Bone marrow (tissue), 2 donors: ENCODE data around the gene BLOC1S4.

Experiments
- DNase-seq, 2 donors: peaks; one replicate each; lab custom pipeline; 2025; lab: John Stamatoyannopoulos, UW

The BLOC1S4 gene

DNA sequence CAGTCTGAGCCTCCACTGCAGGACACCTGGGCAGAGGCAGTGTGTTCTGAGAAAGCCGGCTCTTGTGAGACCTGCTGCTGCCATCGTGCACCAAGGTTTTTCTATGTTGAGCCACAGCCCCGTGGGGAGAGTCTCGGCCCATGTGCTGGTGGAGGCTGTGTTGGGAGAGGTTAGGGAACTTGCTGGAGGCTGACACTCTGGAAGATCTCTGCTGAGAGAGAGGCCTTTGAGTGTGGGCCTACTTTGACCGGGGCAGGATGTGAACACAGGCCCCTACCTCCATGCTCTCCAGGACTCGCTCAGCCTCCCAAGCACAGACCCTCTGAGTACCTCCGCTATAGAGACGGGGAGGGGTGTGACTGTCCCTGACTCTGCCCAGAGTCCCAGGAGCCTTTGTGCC lies 23.6 kb upstream of the BLOC1S4 start:
- DNase-seq, result no peak

DNA sequence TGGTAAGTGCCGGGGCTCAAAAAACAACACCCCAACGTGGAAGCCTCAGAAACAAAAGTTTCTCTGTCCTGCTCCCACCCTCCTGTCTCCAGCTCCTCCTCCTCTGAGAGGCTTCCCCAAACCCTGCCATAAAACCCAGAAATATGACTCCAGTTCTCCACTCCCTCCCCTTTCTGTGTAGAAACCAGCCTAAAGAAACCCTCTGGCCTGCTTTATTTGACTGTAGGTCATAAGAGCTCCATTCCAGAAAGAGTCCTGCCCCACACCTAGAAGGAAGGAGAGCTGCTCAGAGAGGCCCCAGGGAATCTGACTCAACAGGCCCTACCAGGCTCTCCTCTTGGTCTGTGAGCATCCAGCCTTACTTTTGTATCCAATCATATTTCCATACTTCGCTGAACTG lies 23.2 kb upstream of the BLOC1S4 start:
- DNase-seq, result no peak

DNA sequence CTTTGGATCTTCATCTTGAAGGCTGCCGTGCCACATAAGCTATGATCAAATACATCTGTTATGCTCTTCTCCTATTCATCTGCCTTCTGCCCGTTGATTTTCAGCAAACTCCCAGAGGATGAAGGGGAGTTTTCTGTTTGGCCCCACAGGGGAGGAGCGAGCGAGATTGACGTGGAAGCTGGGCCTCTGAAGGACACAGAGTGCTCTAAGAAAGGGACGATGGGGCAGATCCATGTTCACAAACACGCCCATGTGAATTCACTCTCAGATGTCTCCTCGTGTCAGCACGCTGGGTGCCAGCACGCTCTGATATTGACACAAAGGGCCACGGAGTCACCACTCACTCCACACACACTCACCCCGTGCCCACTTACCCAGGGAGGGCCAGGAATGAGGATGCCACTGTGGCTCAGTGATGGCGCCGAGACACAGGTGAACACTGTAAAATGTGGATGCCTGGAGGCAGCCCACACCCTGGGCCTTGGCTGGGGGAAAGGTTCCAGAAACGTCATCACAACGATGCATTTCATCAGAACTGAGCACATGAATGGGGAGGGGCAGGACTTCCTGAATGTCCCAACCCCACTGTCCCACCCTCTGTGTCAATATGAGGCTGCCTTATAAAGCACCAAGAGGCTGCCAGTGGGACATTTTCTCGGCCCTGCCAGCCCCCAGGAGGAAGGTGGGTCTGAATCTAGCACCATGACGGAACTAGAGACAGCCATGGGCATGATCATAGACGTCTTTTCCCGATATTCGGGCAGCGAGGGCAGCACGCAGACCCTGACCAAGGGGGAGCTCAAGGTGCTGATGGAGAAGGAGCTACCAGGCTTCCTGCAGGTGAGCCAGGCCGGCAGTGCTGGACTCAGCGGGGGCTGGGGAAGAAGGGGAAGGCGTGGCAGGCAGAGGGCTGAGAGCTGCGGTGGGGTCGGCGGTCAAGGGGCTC lies 22.5 kb upstream of the BLOC1S4 start, which contains the start of gene S100P:
TSS of gene S100P (plus strand) at position 648 of the 946 bp plus-strand sequence. CDS start at position 703, 55 bp downstream.
- no peak for DNase-seq

DNA sequence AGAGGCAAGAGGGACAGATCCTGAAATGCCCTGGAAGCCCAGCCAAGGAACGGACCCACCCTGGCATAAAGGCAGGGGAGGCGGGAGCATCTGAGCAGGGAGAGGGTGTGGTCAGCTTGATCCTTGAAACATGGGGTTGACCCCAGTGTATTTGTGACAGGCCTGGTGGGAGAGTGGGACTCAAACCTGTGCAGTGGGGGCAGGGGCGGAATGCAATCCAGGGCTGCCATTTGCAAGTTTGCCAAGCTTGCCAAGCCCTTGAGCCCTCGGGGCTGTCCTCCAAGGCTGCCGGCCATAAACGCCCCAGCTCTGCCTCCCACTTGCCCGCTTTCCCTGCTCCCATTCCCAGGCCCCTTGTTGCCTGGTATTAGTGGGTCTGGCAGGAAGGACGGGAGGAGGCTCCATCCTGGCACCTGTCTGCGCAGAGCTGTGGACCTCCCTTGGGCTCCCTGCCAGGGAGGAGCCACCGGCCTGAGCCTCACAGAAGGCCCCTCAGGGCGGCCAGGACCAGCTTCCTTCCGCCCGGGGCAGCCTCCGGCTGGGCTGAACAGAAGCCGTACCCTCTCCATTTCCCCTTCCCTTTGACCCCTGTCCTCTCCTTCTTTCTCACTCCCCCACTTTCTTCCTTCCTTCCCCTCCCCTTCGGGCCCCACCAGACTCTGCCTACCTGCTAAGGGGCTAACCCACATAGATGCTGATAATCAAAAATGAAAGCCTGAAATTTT lies 21.6 kb upstream of the BLOC1S4 start:
- no peak for DNase-seq

DNA sequence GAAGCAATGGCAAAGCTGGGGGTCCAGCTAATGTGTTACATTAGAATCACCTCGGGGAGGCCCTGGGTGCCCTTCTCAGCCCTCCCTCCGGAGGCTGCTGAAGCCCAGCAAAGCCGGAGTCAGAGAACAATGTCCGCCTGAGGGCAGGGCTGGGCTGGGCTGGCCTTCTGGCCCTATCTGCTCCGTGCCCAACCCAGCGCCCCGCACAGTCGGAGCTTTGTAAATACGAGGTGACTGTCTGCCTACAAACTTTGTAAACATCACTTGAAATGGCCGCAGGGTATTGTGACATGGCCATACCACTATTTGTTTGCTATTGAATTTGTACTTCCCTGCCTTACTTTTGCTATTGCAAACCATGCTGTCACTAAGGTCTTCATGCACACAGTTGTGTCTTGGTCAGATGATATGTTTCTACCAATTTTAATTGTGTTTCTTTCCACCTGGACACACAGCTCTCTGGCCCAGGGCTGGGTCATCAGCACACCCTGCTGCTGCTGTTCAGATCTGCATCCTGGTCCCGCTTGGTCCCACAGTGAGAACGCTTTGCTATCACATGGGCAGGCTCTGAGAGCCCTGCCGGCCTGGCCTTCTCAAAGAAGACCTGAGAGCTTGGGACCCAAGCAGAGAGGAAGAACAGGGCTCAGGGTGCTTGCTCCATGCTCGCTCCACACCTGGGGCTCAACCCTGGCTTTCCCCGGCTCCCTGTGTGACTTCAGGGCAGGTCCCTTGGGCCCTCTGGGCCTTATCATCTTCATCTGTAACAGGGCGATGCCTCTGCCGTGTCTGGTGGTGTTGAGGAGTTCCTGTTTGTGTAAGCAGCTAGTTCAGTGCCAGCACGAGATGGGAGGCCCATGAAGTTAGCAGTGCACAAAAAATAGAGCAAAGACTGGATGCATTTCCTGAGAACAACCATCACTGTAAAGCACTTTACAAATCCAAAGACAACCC lies 20.0 kb upstream of the BLOC1S4 start:
- no peak for DNase-seq

DNA sequence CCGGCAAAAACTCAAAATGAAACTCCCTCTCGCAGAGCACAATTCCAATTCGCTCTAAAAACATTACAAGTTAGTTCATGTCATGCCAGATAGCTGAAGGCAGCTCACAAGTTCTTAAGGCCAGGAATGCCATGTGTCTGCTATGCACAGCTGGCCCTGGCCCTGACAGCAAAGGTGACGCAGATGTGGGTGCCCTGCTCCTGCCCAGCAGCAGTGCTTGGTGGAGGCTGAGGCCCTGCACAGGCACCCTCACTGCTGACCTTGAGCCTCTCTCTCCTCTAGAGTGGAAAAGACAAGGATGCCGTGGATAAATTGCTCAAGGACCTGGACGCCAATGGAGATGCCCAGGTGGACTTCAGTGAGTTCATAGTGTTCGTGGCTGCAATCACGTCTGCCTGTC lies 19.4 kb upstream of the BLOC1S4 start:
- DNase-seq, result no peak

DNA sequence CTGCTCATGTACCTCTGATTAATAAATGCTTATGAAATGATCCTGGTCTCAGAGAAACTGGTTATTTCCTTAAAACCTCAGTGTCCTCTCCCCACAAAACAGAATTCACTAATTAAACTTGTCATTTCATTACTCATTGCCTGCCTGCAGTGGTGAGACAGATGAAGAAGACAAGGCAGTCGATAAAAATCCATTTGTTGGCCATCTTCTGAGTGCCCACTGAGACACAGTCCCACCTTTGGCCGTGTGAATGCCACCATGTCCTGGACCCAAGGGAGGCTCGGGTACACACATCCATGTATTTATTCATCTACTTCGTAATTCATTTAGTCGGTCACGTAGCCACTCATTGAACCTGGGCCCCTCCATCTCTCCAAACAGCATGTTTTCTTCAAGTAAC lies 18.8 kb upstream of the BLOC1S4 start:
- no peak for DNase-seq

DNA sequence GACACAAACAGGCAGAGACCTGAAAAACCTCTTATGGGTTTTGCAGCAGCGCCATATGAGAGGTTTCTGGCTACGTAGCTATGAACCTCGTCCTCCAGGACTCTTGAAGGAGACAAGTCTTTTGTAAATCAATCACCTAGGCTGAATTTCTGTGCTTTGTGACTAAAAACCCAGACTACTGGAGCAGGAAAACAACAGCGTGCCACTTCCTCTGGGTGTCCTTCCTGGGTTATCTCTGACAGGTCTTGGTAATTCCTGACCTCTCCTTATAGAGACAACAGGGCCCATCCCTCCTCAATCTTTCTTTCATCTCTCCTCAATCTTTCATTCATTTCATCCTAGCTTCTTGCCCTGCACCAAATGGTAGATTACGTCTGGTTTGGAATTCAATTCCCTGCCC lies 16.6 kb upstream of the BLOC1S4 start:
- no peak for DNase-seq

DNA sequence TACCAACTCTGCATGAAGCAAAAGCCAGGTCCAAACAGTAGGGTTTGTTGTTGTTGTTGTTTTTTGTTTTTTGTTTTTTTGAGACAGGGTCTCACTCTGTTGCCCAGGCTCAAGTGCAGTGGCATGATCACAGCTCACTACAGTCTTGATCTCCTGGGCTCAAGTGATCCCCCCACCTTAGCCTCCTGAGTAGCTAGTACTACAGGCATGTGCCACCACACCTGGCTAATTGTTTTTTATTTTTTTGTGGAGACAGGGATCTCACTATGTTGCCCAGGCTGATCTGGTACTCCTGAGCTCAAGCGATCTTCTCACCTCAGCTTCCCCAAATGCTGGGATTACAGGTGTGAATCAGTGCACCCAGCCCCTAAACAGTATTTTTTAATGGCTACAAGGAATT lies 16.1 kb upstream of the BLOC1S4 start:
- DNase-seq, result no peak

DNA sequence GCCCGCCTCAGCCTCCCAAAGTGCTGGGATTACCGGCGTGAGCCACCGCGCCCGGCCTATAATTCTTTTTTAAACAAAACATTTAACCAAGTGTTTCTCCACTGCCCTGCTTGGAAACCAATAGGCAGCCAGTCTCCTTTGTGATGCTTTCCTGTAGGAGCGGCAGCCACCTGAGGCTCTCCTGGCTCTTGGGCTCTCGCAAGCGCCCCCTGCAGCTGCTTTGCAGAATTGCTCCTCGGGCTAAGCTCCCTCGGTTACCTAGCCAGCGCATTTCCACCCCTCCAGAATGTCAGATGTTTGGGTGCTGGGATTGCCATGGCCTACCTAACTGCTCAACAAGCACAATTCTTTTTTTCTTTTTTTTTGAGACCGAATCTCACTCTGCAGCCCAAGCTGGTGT lies 14.6 kb upstream of the BLOC1S4 start:
- no peak for DNase-seq

DNA sequence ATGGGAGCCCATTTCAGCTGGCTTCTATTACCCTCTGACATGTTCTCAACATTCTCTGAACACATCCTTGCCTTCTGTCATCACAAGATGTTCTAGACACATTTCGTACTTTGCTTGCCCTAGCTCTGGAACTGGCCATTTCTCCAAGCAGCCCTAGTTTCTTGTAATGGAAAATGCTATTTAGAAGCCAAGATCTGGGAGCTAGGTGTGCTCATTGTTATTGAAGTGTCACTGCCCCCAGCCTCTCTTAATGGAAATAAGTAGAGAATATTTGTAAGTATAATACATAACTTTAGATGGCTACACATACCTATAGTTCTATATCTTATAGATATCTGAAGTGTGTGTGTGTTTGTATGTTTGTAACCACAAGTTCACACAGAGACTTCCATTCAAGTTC lies 13.2 kb upstream of the BLOC1S4 start:
- DNase-seq, result no peak

DNA sequence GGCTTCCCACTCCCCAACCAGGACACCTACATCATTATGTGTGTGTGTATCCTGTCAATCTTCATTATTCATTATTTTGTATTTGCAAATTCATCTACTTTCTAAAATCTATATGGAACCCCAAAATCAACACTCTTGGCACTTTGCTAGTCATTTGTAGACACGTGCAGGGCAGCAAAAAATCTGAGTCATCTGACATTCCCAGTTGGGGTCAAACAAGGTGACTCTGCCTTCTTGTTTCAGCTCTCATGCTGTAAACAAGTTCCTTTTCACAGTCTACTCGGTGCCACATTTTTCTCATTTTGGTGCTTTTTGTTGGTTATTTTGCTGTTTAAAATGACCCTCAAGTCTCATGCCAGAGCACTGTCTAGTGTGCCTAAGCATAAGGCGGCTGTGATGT lies 12.2 kb upstream of the BLOC1S4 start:
- DNase-seq, result no peak

DNA sequence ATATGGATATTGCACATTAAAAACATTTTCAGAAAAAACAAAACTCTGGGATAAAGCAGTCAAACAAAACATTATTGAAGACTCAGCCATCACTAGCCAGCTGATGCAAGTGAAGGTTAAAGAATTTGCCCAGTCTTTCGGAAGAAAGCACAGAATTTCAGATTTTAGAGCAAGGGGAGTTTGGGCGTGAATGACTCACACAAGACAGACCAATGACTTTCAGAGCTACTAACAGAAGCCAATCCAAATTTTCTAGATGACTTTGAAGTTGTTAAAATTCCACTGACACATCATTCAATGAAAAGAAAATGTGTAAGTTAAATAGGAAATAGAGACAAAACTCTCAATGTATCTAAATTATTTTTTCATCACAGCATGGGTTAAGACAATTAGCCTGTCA lies 10.3 kb upstream of the BLOC1S4 start:
- no peak for DNase-seq

DNA sequence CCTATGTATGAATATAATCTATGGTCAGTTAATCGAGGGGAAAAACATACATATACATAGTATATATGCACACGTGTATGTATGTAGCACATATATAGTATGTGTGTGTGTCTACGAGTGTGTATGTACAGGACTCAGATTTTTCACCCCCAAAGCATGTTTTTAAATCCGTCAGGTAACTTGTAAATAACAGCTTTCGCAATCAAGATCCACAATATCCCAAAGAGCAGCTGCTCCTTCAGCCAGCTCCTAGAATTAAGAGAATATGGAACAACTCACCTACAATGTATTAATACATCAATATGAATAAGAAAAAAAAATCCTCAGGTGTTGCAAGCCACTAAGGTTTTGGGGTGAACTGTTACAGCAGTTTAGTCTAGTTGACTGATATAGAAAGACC lies 9.8 kb upstream of the BLOC1S4 start:
- DNase-seq, result no peak

DNA sequence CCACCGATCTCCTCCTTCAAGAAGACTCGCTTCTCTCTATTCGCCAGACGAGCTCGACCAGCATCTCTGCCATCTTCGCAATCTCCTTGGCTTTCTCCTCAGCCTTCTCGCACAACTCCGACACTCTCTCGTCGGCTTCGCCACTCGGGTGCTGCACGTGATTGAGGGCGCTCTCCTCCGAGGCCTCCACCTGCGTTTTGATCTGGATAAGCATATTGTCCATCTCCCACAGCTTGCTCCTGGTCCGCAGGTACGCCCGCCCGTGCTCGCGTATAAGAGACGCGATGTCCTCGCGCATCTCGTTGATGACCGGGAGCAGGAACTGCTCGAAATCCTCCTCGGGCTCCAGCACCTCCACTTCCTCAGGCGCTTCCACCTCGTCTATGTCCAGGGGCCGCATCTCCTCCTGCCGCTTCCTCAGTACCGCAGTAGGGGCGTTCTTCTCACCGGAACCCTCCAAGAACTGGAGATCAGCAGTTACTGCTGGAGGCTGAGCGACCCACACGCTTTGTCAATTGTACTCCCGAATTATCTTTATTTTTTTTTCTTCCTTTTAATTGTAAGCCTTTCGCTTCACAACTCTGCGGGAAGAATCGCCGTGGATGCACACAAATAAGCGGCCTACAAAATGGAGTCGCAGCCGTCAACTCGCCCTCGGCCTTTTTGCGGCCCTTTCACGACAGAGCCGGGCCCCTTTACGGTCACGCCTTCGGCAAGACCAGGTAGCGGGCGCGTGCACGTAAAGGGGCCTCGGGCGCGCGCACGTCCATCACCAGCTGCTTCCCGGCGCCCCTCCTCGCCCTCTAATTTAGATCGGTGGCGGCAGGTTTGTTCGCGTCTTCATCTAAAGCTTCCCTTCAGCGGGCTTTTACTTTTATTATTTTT lies 6.5 kb upstream of the BLOC1S4 start, which contains the start of gene MRFAP1L1:
TSS of gene MRFAP1L1 (minus strand) at position 636 of the 885 bp plus-strand sequence. CDS start at position 400, 236 bp downstream.
- peak; percentile 78 to 95 for DNase-seq

DNA sequence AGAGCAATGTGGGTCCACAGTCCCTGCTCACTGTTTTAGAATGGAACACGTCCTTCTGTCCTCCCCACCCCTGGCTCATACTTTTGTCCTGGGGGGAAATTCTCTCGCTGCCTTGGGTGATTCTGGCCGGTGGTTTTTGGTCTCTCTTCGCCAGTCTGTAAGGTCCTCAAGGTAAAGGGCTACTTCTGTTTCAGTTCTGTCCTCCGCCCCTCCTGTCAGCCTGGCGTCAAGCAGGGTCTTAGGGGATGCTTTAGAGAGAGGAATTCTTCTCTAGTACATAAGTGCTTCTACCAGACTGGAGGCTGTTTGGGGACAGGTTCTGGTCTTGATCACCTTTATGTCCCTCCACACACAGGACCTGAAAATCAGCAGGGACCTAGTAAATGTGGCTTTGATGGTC lies 5.7 kb upstream of the BLOC1S4 start:
- DNase-seq, result no peak

DNA sequence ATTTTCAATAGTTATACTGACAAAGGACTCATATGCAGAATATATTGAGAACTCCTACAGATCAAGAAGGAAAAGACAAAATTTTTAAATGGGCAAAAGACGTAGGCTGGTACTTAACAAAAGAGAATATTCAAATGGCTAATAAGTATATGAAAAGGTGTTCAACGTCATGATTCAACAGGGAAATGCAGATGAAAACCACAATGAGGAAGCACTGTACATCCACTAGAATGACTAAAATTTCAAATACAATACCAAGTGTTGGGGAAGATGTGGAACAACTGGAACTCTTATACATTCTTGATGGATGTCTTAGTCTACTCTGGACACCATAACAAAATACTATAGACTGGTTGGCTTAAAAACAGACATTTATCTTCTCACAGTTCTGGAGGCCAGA lies 5.0 kb upstream of the BLOC1S4 start:
- DNase-seq, result peak in 1 of 2 donors; percentile 15

DNA sequence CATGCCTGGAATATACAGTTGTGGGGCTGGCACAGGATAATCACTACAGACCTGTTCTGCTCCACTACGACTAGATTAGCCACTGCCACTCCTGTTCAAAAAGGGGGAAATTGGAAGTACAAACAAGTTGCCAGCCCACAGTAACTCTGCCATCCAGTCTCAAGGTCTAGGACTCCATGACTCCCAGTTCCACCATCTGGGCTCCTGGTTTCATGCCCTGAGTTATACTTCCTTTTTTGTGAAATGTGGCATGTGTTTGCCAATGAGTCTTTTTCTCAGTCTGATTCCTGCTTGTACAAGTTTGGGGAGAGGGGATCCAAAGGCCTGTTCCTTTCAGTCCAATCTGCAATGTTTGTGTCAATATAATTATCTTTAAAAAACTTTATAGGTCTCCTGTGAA lies 1.0 kb upstream of the BLOC1S4 start:
- no peak for DNase-seq

DNA sequence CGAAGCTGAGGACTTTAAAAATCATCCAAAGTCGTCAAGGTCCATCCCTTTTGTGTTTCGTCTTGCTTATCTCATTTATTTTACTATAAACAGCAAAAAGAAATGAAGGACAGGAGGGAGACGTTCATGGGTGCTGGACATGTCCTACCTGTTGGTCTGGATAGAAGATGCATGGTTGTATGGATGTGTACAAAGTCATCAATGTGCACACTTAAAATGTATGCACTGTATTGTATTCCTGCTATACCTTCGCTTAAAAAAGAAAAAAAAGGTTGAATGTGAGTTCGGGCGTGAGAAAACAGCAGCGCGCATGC lies 313 bp upstream of the BLOC1S4 start:
- no peak for DNase-seq

DNA sequence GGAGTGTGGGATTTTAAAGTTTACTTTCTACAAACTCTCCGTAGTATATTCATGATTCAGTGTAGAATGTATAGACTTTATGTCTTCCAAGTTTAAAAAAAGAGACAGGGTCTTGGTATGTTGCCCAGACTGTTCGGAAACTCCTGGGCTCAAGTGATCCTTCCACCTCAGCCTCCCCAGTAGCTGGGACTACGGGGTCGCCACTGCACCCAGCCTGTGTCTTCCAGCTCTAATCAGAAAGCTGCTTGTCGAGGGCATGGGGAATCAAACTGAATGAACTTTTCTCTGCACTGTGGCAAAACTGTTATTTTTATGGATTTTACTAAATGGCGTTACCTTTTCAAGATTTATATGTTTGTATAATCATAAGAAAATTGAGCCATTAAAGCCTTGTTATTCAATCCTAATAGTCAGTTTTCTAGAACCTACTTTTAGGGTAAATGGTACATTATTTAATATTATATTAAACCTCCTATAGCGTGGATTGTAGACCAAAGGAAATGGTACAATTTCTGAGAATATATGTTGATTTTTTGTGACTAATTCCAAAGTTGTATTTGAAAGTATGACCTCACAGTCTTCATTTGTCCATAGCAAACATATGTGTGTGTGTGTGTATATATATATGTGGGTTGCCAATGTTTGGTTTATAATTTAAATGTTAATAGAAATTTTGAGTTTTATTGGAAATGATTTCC lies 1.1 kb downstream of the BLOC1S4 start:
- DNase-seq, result no peak
